ENCODE measurements around the gene TBXT. TPM values are rescaled to one million over a fixed set of nuclear protein-coding genes. Genes with fewer than 3 reads are reported as not detected.
A peak's percentile ranks its signal among the peaks of the same experiment; 100 is the strongest.

TBXT gene
- total and polyA plus RNA-seq, 11 donors, result 0.25 TPM; not detected in 10

GRCh38 chr6:166172546-166172945 is 4.9 kb upstream of the TBXT start:
- H3K4me1 ChIP-seq, result peaks cover 5 to 32% (median 22%) of the 10 kb centered on the region in 12 donors
- H3K27me3 ChIP-seq, result peaks cover 21 to 69% (median 45%) of the 10 kb centered on the region in 9 donors
- H3K4me3 ChIP-seq, result no peak overlapping the region
- H3K9me3 ChIP-seq, result no peaks in the 10 kb centered on the region
- 78 to 86% (median 81%) methylated on average over 3 of the region's 3 CpGs for WGBS, 4 donors
- no peaks in the 10 kb centered on the region for H3K36me3 ChIP-seq
- H3K27ac ChIP-seq, result no peak overlapping the region
- intact Hi-C loops (cut with DNase I), result no loop called here
- ATAC-seq, result no peak
- no peak for DNase-seq
- TF ChIP-seq CTCF (IDR thresholded peaks at IDR 0.05) (no peak), POLR2A (IDR thresholded peaks at IDR 0.05) (no peak)

- no peak for ATAC-seq
- no peaks in the 10 kb centered on the region for H3K9me3 ChIP-seq
- TF ChIP-seq POLR2A (IDR thresholded peaks at IDR 0.05), result no peak
- TF ChIP-seq CTCF (IDR thresholded peaks at IDR 0.05), result no peak
- H3K27me3 ChIP-seq, result peaks cover 39 to 97% (median 71%) of the 10 kb centered on the region in 9 donors
- H3K36me3 ChIP-seq, result no peaks in the 10 kb centered on the region
- H3K4me1 ChIP-seq, result peaks cover 7 to 47% (median 29%) of the 10 kb centered on the region in 12 donors
- no peak for DNase-seq
- H3K4me3 ChIP-seq, result peak overlapping the region in 1 of 12 donors; percentile 11
- WGBS, 4 donors, result 16 to 22% (median 21%) methylated on average over 41 of the region's 41 CpGs
- intact Hi-C loops (cut with DNase I), result no loop called here
- no peak overlapping the region for H3K27ac ChIP-seq
These were observed 2.1 kb upstream of the TBXT start for GRCh38 chr6:166169549-166170421.

GRCh38 chr6:166168616-166169548 is 1.2 kb upstream of the TBXT start:
- peak overlapping the region; percentile 6 to 47 (median 26) for H3K4me3 ChIP-seq
- H3K36me3 ChIP-seq, result no peaks in the 10 kb centered on the region
- no peaks in the 10 kb centered on the region for H3K9me3 ChIP-seq
- intact Hi-C loops (cut with DNase I), result no loop called here
- peaks cover 39 to 97% (median 78%) of the 10 kb centered on the region in 9 donors for H3K27me3 ChIP-seq
- ATAC-seq (no peak), DNase-seq (no peak)
- WGBS, 4 donors, result 1 to 2% (median 1%) methylated on average over 43 to 65 of the region's 65 CpGs
- H3K4me1 ChIP-seq, result peaks cover 7 to 45% (median 29%) of the 10 kb centered on the region in 12 donors
- TF ChIP-seq POLR2A (IDR thresholded peaks at IDR 0.05) (no peak), CTCF (IDR thresholded peaks at IDR 0.05) (no peak)
- H3K27ac ChIP-seq, result no peak overlapping the region
